C4-2B (cell line): Measurements from ENCODE around the gene SEBOX.

Experiments
- H3K27ac ChIP-seq: fragments of 450-650 bp; 2 replicates; pipeline ENCODE4 v1.5.1; 2017
- ZFX ChIP-seq: fragments of 450-650 bp; IDR thresholded peaks from 2 replicates; pipeline ENCODE4 v1.6.1; 2017
- TF ChIP-seq, protein P1 (sequence below): fragments of 450-650 bp; conservative IDR thresholded peaks from 2 replicates; pipeline ENCODE4 v1.5.1; 2017; ENCODE audit warnings: mild to moderate bottlenecking

The SEBOX gene

GRCh38 chr17:28372203-28372944, 7.4 kb upstream of the SEBOX start:
- no peak overlapping the region for H3K27ac ChIP-seq
- TF ChIP-seq, protein P1, sequence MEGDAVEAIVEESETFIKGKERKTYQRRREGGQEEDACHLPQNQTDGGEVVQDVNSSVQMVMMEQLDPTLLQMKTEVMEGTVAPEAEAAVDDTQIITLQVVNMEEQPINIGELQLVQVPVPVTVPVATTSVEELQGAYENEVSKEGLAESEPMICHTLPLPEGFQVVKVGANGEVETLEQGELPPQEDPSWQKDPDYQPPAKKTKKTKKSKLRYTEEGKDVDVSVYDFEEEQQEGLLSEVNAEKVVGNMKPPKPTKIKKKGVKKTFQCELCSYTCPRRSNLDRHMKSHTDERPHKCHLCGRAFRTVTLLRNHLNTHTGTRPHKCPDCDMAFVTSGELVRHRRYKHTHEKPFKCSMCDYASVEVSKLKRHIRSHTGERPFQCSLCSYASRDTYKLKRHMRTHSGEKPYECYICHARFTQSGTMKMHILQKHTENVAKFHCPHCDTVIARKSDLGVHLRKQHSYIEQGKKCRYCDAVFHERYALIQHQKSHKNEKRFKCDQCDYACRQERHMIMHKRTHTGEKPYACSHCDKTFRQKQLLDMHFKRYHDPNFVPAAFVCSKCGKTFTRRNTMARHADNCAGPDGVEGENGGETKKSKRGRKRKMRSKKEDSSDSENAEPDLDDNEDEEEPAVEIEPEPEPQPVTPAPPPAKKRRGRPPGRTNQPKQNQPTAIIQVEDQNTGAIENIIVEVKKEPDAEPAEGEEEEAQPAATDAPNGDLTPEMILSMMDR, result no peak
- no peak for TF ChIP-seq ZFX

DNA sequence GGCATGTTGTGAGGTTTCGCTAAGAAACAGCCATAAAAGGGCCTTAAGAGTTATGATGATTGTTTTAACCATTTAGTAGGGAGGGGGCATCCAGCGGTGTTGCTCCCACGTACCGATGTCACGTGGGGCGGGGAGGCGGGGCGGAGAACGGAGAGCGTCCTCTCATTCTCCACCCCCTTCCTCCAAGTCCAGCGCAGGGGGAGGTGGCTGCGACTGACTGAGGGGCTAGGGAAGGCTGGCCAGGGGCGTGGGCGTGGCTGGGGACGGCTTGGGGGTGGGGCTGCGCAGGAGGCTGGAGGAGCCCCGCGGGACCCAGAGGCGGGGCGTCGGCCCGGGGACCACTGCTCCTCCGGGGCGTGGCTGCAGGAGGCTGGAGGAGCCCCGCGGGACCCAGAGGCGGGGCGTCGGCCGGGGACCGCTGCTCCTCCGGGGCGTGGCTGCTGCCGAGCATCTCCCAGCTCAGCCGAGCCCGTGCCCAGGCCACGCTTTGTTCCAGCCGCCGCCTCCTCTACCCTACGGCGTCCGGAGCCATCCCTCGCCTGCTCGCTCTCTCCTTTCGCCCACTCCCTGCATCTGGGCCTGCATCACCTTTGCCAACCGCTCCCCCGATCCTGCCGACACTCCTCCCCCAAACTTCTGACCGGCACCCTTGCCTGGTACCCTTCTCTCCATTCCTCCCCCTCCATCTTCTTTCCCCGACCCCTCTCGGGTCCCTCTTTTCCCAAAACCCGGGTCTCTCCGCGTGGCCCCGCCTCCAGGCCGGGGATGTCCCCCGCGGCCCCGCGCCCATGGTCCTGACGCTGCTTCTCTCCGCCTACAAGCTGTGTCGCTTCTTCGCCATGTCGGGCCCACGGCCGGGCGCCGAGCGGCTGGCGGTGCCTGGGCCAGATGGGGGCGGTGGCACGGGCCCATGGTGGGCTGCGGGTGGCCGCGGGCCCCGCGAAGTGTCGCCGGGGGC, 6.5 kb upstream of the SEBOX start, which contains the start of gene SARM1:
Gene SARM1 (plus strand): TSS at position 450 of the 958 bp plus-strand sequence. CDS start 339 bp downstream, at position 789.
- no peak for TF ChIP-seq ZFX
- TF ChIP-seq, protein P1, result no peak
- no peak within 1 kb of the TSS; the same call in 1 of the 2 replicates for H3K27ac ChIP-seq

GRCh38 chr17:28370744-28371103, 5.7 kb upstream of the SEBOX start:
- H3K27ac ChIP-seq, result no peak overlapping the region; the same call in 1 of the 2 replicates
- no peak for TF ChIP-seq ZFX
- TF ChIP-seq, protein P1, result no peak

DNA sequence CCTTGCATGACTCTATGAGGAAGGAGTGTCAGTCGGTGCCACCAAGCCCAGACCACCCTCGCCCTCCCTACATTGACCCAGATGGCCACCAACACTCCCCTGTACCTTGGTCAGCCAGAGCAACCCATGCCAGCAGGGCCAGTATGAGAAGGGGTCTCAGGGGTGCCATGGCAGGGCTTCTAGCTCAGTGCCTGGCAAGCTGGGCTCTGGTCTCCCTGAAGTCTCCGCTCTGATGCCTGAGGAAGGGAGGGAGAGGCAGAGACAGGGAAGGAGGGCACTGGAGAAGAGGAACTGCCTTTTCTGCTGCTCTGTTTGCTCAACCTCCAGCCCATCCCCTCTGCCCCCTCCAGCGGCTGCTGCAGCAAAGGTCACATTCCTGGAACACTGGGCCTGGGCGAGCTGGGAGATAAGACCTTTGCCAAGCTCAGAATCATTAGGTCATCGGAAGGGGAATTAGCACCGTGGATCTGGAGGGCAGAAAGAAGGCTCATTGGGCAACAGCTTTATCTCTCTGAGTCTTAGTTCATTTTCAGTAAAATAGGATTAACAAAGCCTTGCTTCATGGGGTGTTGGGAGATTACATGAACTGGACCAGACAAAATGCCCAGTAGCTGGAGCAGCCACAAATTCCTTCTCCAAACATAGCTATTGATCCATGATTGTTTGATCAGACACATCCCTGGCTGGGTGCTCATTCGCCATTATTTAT, 5.2 kb upstream of the SEBOX start, which contains the start of gene VTN:
Gene VTN (minus strand): TSS at position 273 of the 709 bp plus-strand sequence. CDS start 104 bp downstream, at position 169.
- no peak for TF ChIP-seq ZFX
- TF ChIP-seq, protein P1, result no peak
- H3K27ac ChIP-seq, result no peak within 1 kb of the TSS; the same call in 1 of the 2 replicates

- TF ChIP-seq, protein P1, result no peak
- no peak for TF ChIP-seq ZFX
- H3K27ac ChIP-seq, result no peak overlapping the region; the same call in 1 of the 2 replicates
Measured at GRCh38 chr17:28369684-28370034, 4.7 kb upstream of the SEBOX start.

DNA sequence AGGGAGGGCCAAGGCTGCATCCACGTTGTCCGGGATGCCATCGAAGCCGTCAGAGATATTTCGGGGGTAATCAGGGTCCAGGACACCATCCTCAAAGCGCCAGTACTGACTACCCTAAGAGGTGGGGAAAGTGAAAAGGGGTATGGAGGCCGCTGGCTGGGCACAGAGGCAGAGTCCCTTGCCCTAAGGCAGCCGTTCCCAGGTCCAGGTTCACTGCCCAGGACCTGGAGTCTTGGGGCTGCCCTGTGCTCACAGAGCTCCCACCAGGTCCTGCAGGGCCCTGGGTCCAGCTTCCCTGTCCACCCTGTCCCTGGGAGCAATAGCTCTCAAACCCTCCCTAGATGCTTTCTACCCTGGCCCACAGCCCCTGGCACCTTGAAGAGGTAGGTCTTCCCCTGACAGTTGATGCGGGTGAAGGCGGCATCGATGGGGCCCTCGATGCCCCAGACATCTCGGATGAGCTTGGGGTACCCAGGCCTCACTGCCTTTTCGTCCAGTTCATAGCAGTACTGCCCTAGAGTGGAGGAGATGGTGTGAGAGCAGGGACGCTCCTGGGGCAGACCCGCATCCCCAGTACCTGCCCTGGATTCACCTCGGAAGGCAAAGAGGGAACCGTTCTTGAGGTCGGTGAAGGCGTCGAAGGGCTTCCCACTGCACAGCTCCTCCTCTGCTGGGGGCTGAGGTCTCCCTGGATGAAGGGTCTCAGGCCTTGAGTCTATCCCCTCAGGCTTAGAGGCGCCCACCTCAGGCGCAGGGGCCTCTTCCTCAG, 4.1 kb upstream of the SEBOX start:
- no peak overlapping the region for H3K27ac ChIP-seq
- no peak for TF ChIP-seq ZFX
- TF ChIP-seq, protein P1, result no peak
